ENCODE results near the gene USP1. TPM values are rescaled to one million over a fixed set of nuclear protein-coding genes. Genes with fewer than 3 reads are reported as not detected.

USP1 gene
- total RNA-seq, 1 experiment from 2014 or later, result 42.9 TPM

- ChIA-PET POLR2A (interaction anchor here (0.6 kb wide), 1 partner anchor 18 kb away, joined by 5 read pairs; no protein-coding TSS in a partner anchor), CTCF (no interaction called here)
- Histone ChIP-seq H3K27ac (ENCODE audit: low read length) (peak overlapping the region; percentile 90), H3K4me1 (ENCODE audit: control insufficient read depth, insufficient read depth, low read length) (peaks cover 13% of the 10 kb centered on the region), H3K4me3 (ENCODE audit: low read depth in 2 of 2, low read length in 2 of 2) (peak overlapping the region; percentile 84 to 95; a peak in 3 of 4 replicates), H3K27me3 (ENCODE audit: control insufficient read depth, insufficient read depth, low read length) (no peaks in the 10 kb centered on the region), H3K9me3 (ENCODE audit: control insufficient read depth, insufficient read depth, low read depth, low read length) (no peaks in the 10 kb centered on the region), H3K36me3 (ENCODE audit: control insufficient read depth, insufficient read depth, low read length) (peaks cover 39% of the 10 kb centered on the region)
- DNase-seq (ENCODE audit: low read depth, low spot score) (no peak), ATAC-seq (no peak)
- BruUV-seq (replicated peaks), result no TSS peak
- TF ChIP-seq, protein P1, sequence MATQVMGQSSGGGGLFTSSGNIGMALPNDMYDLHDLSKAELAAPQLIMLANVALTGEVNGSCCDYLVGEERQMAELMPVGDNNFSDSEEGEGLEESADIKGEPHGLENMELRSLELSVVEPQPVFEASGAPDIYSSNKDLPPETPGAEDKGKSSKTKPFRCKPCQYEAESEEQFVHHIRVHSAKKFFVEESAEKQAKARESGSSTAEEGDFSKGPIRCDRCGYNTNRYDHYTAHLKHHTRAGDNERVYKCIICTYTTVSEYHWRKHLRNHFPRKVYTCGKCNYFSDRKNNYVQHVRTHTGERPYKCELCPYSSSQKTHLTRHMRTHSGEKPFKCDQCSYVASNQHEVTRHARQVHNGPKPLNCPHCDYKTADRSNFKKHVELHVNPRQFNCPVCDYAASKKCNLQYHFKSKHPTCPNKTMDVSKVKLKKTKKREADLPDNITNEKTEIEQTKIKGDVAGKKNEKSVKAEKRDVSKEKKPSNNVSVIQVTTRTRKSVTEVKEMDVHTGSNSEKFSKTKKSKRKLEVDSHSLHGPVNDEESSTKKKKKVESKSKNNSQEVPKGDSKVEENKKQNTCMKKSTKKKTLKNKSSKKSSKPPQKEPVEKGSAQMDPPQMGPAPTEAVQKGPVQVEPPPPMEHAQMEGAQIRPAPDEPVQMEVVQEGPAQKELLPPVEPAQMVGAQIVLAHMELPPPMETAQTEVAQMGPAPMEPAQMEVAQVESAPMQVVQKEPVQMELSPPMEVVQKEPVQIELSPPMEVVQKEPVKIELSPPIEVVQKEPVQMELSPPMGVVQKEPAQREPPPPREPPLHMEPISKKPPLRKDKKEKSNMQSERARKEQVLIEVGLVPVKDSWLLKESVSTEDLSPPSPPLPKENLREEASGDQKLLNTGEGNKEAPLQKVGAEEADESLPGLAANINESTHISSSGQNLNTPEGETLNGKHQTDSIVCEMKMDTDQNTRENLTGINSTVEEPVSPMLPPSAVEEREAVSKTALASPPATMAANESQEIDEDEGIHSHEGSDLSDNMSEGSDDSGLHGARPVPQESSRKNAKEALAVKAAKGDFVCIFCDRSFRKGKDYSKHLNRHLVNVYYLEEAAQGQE (IDR thresholded peaks at IDR 0.05; ENCODE audit: insufficient read depth in 1 of 2, low read depth in 2 of 2, low read length in 1 of 2), result no peak
- TF ChIP-seq TCF7L2 (IDR thresholded peaks at IDR 0.05; ENCODE audit: low read depth, low read length) (no peak), SIN3A (IDR thresholded peaks at IDR 0.05; ENCODE audit: borderline replicate concordance, insufficient read depth, low read depth, low read length) (no peak), POLR2AphosphoS5 (IDR thresholded peaks at IDR 0.05; ENCODE audit: low read depth, low read length) (no peak), CTCF (IDR thresholded peaks at IDR 0.05) (no peak)
- in situ Hi-C loops (cut with HindIII; ENCODE audit: low pct_unique_long_range_greater_than_20kb, low sequenced_read_pairs) (no loop called here), intact Hi-C loops (cut with micrococcal nuclease; ENCODE audit: unreplicated experiment) (no loop called here)
These were observed 3.0 kb downstream of the USP1 start for GRCh38 chr1:62439652-62440371.

GRCh38 chr1:62444701-62445100 is 7.9 kb downstream of the USP1 start:
- TF ChIP-seq POLR2AphosphoS5 (IDR thresholded peaks at IDR 0.05; ENCODE audit: low read depth, low read length) (no peak), SIN3A (IDR thresholded peaks at IDR 0.05; ENCODE audit: borderline replicate concordance, insufficient read depth, low read depth, low read length) (no peak), CTCF (IDR thresholded peaks at IDR 0.05) (no peak)
- ChIA-PET CTCF (no interaction called here), POLR2A (no interaction called here)
- intact Hi-C loops (cut with micrococcal nuclease; ENCODE audit: unreplicated experiment), result no loop called here
- in situ Hi-C loops (cut with HindIII; ENCODE audit: low pct_unique_long_range_greater_than_20kb, low sequenced_read_pairs), result no loop called here
- TSS peak; percentile 19 for BruUV-seq (replicated peaks)
- H3K27ac ChIP-seq (ENCODE audit: low read length), result no peak overlapping the region
- DNase-seq (ENCODE audit: low read depth, low spot score) (no peak), ATAC-seq (no peak)
- H3K36me3 ChIP-seq (ENCODE audit: control insufficient read depth, insufficient read depth, low read length), result peaks cover 49% of the 10 kb centered on the region
- H3K4me3 ChIP-seq (ENCODE audit: low read depth in 2 of 2, low read length in 2 of 2), result no peak overlapping the region
- H3K4me1 ChIP-seq (ENCODE audit: control insufficient read depth, insufficient read depth, low read length), result peaks cover 8% of the 10 kb centered on the region
- no peaks in the 10 kb centered on the region for H3K9me3 ChIP-seq (ENCODE audit: control insufficient read depth, insufficient read depth, low read depth, low read length)
- H3K27me3 ChIP-seq (ENCODE audit: control insufficient read depth, insufficient read depth, low read length), result no peaks in the 10 kb centered on the region
